HFFc6 (cell line): ENCODE results near the gene ADRA2C. TPM values are rescaled to one million over a fixed set of nuclear protein-coding genes. Genes with fewer than 3 reads are reported as not detected.

Experiments
- DNase-seq: peaks from one replicate; pipeline ENCODE4 v3.0.0-alpha.2; 2018
- H3K27ac Mint-ChIP-seq: 2 replicates; pipeline ENCODE4 v1.8.0; 2020; ENCODE audit warnings: mild to moderate bottlenecking, mixed read lengths
- H3K27me3 Mint-ChIP-seq: 2 replicates; pipeline ENCODE4 v1.8.0; 2021; ENCODE audit warnings: mild to moderate bottlenecking, moderate library complexity, mixed read lengths; ENCODE audit not compliant: insufficient read depth
- H3K36me3 Mint-ChIP-seq: 2 replicates; pipeline ENCODE4 v1.8.0; 2021; ENCODE audit warnings: low read depth, mixed read lengths
- H3K4me1 Mint-ChIP-seq: 2 replicates; pipeline ENCODE4 v1.8.0; 2020; ENCODE audit warnings: low read depth, mixed read lengths
- H3K4me3 Mint-ChIP-seq: 2 replicates; pipeline ENCODE4 v1.8.0; 2020; ENCODE audit warnings: mild to moderate bottlenecking, moderate library complexity, mixed read lengths
- H3K9me3 Mint-ChIP-seq: 2 replicates; pipeline ENCODE4 v1.8.0; 2020; ENCODE audit warnings: mild to moderate bottlenecking, mixed read lengths
- total RNA-seq, 6 experiments: library from RNA; stranded (reverse); fragmentation: NEBNext Ultra II Directional; extraction: Animal tissue kit (Norgen Biotek cat#: 25700); gene quantifications; 2 replicates in 1 of 6; 3 replicates in 5 of 6; pipeline ENCODE4 v1.2.3, GENCODE V29; 2021
- TF ChIP-seq, protein P1 (sequence below): fragments of 200-600 bp; sonication (generic); IDR thresholded peaks from 2 replicates; pipeline ENCODE4 v1.5.0; 2021; ENCODE audit warnings: antibody characterized with exemption, mild to moderate bottlenecking

Gene ADRA2C
- total RNA-seq, 6 experiments from 2014 or later, result 0.23 to 0.43 (median 0.26) TPM

- H3K4me1 Mint-ChIP-seq, result no peaks in the 10 kb centered on the region
- H3K27ac Mint-ChIP-seq, result no peak overlapping the region
- peaks cover 4% of the 10 kb centered on the region; the same call in 1 of the 2 replicates for H3K9me3 Mint-ChIP-seq
- DNase-seq, result no peak
- H3K36me3 Mint-ChIP-seq, result peaks cover 4% of the 10 kb centered on the region; the same call in 1 of the 2 replicates
- H3K4me3 Mint-ChIP-seq, result no peak overlapping the region
- peaks cover 43% of the 10 kb centered on the region for H3K27me3 Mint-ChIP-seq
- TF ChIP-seq, protein P1, sequence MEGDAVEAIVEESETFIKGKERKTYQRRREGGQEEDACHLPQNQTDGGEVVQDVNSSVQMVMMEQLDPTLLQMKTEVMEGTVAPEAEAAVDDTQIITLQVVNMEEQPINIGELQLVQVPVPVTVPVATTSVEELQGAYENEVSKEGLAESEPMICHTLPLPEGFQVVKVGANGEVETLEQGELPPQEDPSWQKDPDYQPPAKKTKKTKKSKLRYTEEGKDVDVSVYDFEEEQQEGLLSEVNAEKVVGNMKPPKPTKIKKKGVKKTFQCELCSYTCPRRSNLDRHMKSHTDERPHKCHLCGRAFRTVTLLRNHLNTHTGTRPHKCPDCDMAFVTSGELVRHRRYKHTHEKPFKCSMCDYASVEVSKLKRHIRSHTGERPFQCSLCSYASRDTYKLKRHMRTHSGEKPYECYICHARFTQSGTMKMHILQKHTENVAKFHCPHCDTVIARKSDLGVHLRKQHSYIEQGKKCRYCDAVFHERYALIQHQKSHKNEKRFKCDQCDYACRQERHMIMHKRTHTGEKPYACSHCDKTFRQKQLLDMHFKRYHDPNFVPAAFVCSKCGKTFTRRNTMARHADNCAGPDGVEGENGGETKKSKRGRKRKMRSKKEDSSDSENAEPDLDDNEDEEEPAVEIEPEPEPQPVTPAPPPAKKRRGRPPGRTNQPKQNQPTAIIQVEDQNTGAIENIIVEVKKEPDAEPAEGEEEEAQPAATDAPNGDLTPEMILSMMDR, result no peak
Observed at GRCh38 chr4:3771164-3771809, 5.1 kb downstream of the ADRA2C start.

DNA sequence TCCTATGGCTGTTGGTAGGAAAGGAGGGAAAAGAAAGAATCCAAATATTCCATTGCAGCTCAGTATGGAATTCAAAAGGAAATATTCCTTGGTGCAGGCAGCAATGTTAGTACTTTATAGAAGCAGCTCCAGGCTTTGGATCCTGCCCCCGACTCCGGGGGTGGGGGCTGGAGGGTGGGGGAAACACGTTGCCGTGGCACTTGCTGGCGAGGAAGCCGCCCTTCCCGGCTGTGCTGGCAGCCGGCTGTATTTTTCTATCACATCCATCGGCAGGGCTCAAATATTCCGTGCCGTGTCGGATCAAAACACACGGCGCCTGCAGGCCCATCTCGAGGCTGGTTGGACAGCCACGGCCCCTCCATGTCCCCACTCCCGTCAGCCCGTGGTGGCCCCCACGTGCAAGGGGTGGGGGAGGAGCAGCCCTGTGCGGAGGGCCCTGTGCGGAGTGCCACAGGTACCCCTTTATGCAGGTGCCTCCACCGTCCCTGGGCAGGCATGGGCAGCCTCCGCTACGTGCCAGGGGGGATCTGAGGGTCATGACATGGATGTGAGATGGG lies 5.8 kb downstream of the ADRA2C start:
- DNase-seq, result no peak
- H3K4me3 Mint-ChIP-seq, result no peak overlapping the region
- no peaks in the 10 kb centered on the region for H3K4me1 Mint-ChIP-seq
- H3K36me3 Mint-ChIP-seq, result peaks cover 4% of the 10 kb centered on the region; the same call in 1 of the 2 replicates
- H3K27ac Mint-ChIP-seq, result no peak overlapping the region
- H3K27me3 Mint-ChIP-seq, result peaks cover 48% of the 10 kb centered on the region
- H3K9me3 Mint-ChIP-seq, result peaks cover 4% of the 10 kb centered on the region; the same call in 1 of the 2 replicates
- TF ChIP-seq, protein P1, result no peak

GRCh38 chr4:3772632-3773031 lies 6.4 kb downstream of the ADRA2C start:
- DNase-seq, result no peak
- H3K4me3 Mint-ChIP-seq, result no peak overlapping the region
- TF ChIP-seq, protein P1, result no peak
- peaks cover 50% of the 10 kb centered on the region for H3K27me3 Mint-ChIP-seq
- no peak overlapping the region for H3K27ac Mint-ChIP-seq
- peaks cover 2% of the 10 kb centered on the region; the same call in 1 of the 2 replicates for H3K36me3 Mint-ChIP-seq
- H3K9me3 Mint-ChIP-seq, result peaks cover 2% of the 10 kb centered on the region; the same call in 1 of the 2 replicates
- no peaks in the 10 kb centered on the region for H3K4me1 Mint-ChIP-seq

DNA sequence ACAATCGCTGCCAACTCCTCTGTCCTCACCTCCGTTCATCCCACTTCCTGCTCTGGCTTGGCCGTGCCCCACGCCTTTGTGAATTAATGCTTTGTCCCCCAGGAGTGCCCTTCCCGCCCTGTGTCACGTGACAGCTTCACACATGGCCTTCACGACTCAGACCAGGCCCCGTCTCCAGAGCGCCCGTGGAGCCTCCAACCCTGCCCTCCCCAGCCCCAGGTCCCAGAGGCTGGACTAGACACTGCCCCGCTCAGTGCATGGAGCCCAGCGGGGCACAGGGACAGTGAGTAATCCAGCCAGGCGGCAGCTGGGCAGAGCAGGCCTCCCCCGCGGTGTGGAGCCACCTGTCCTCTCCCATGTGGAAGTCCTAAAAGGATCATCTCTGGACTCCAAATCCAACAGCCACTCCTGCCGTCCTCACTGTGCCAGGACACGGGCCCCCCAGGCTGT lies 7.4 kb downstream of the ADRA2C start:
- Mint-ChIP-seq H3K27ac (no peak overlapping the region), H3K27me3 (peaks cover 48% of the 10 kb centered on the region), H3K4me3 (no peak overlapping the region), H3K36me3 (no peaks in the 10 kb centered on the region), H3K9me3 (no peaks in the 10 kb centered on the region), H3K4me1 (no peaks in the 10 kb centered on the region)
- TF ChIP-seq, protein P1, result no peak
- no peak for DNase-seq

DNA sequence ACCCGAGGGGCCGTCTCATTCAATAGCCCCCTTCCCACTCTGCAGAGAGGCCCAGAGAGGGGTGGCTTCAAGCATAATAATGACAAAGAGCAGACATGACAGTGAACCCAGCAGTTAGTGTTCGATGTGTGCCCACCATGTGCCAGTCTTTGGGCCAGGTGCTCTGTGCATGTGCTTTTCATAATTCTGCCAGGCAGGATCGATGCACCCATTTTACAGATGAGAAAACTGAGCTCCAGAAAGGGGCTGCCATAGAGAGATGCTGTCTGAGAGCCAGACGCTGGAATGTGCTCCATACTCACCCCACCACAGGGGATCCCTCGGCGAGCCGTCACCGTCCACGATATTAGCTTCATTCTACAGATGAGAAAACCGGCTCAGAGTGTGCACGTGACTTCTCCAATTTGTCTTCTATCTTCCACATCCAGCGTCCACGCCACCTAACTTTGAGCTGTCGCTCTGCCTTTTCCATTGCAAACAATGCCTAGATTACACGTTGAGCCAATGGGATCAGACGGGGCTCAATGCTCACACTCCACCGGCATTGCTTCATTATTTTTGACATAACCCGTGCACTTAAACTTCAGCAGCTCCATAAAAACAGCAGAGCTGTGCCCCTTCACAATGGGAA lies 8.2 kb downstream of the ADRA2C start:
- H3K27me3 Mint-ChIP-seq, result peaks cover 50% of the 10 kb centered on the region
- no peak overlapping the region for H3K4me3 Mint-ChIP-seq
- H3K9me3 Mint-ChIP-seq, result no peaks in the 10 kb centered on the region
- TF ChIP-seq, protein P1, result no peak
- H3K36me3 Mint-ChIP-seq, result no peaks in the 10 kb centered on the region
- no peaks in the 10 kb centered on the region for H3K4me1 Mint-ChIP-seq
- H3K27ac Mint-ChIP-seq, result no peak overlapping the region
- no peak for DNase-seq
